HG02798 (cell line): ENCODE data around the gene RPL26.
"Not testable (repeated sequence)": the region's sequence is repeated elsewhere in the genome, so short reads cannot be mapped to it uniquely, and the experiment has no call there.

Source experiments
- ATAC-seq: cut with Tn5 transposase; IDR thresholded peaks from one replicate; pipeline ENCODE4 v1.9.1; 2021; ENCODE audit warnings: mild to moderate bottlenecking; ENCODE audit not compliant: unreplicated experiment, poor library complexity

The RPL26 gene

GRCh38 chr17:8369944-8370343 lies 13.0 kb downstream of the RPL26 start:
- ATAC-seq: no peak

GRCh38 chr17:8368193-8368592 lies 14.8 kb downstream of the RPL26 start:
- no peak for ATAC-seq

- no peak for ATAC-seq
These were observed 16.8 kb downstream of the RPL26 start for GRCh38 chr17:8366231-8366630.

GRCh38 chr17:8365143-8365542 lies 17.9 kb downstream of the RPL26 start:
- no peak for ATAC-seq

GRCh38 chr17:8362651-8363332 lies 20.2 kb downstream of the RPL26 start:
- ATAC-seq: no peak

- ATAC-seq: no peak
These were observed 22.2 kb downstream of the RPL26 start for GRCh38 chr17:8360751-8361150.

GRCh38 chr17:8360260-8360659 lies 22.7 kb downstream of the RPL26 start:
- no peak for ATAC-seq

- no peak for ATAC-seq
These were observed 23.2 kb downstream of the RPL26 start for GRCh38 chr17:8359769-8360168.

GRCh38 chr17:8357910-8358309 lies 25.1 kb downstream of the RPL26 start:
- no peak for ATAC-seq

- no peak for ATAC-seq
These were observed 28.8 kb downstream of the RPL26 start for GRCh38 chr17:8354236-8354635.

- ATAC-seq: no peak
These were observed 29.3 kb downstream of the RPL26 start for GRCh38 chr17:8353736-8354135.

GRCh38 chr17:8350339-8350738 lies 32.7 kb downstream of the RPL26 start:
- no peak for ATAC-seq

- ATAC-seq: not testable (repeated sequence)
These were observed 36.0 kb downstream of the RPL26 start for GRCh38 chr17:8347001-8347400.

- ATAC-seq: no peak
These were observed 36.9 kb downstream of the RPL26 start for GRCh38 chr17:8345951-8346665.

- no peak for ATAC-seq
These were observed 37.8 kb downstream of the RPL26 start for GRCh38 chr17:8345052-8345690.

- ATAC-seq: no peak
These were observed 41.5 kb downstream of the RPL26 start for GRCh38 chr17:8341456-8341855.

- no peak for ATAC-seq
These were observed 43.5 kb downstream of the RPL26 start, which contains the start of gene ODF4 for GRCh38 chr17:8339540-8339939. Gene ODF4, plus strand, starts transcription at chr17:8339840. Its CDS starts 212 bp downstream, at chr17:8340052.

GRCh38 chr17:8338753-8339140 lies 44.2 kb downstream of the RPL26 start:
- no peak for ATAC-seq

- no peak for ATAC-seq
These were observed 44.9 kb downstream of the RPL26 start for GRCh38 chr17:8337802-8338752.

GRCh38 chr17:8333281-8333680 lies 49.7 kb downstream of the RPL26 start:
- ATAC-seq: no peak
